Right ventricle myocardium superior (tissue), 1 donor: Measurements from ENCODE around the gene NADK. TPM values are rescaled to one million over a fixed set of nuclear protein-coding genes. Genes with fewer than 3 reads are reported as not detected.

Experiments used
- ATAC-seq: fragments of 200-7000 bp; cut with Tn5 transposase; one replicate; pipeline ENCODE4 v1.9.1; 2020; ENCODE audit warnings: mild to moderate bottlenecking; ENCODE audit not compliant: poor library complexity
- DNase-seq: peaks from one replicate; pipeline ENCODE4 v3.0.0-alpha.2; 2020
- intact Hi-C: fragments of 100-400 bp; cut with DNase I; formaldehyde crosslinking; loops from one replicate; pipeline ENCODE4 v1.11.2; 2022
- long read RNA-seq: library from polyadenylated mRNA; unstranded; transcript quantifications from one replicate; pipeline ENCODE4 v2.0.0, GENCODE V29; 2021
- total RNA-seq: library from RNA; stranded (reverse); fragmentation: NEBNext Ultra II Directional; extraction: Animal tissue kit (Norgen Biotek cat#: 25700); gene quantifications from one replicate; pipeline ENCODE4 v1.2.1, GENCODE V29; 2021
- donor health status: DM: no; HTN: yes; CAD: no; lungs with severe emphysema.

The NADK gene
- total RNA-seq: 23.0 TPM
- long read RNA-seq, transcript NADK-201 (12 exons, 3,235 nt): major isoform, 46 of 73 reads
- long read RNA-seq, partial matches to known transcripts: 8 of 73 reads
- long read RNA-seq, other reads (novel, unspliced or antisense): 19 of 73 reads

GRCh38 chr1:1777950-1778662 is at the start of gene NADK:
Gene NADK (minus strand): TSS chr1:1778470. CDS start chr1:1765406, 13,064 bp downstream.
- peak; percentile 73 for ATAC-seq
- peak; percentile 82 for DNase-seq
- intact Hi-C loops: loop anchor here (5.0 kb wide), 1 partner anchor 129 kb away; no protein-coding TSS in a partner anchor

- DNase-seq: no peak
- intact Hi-C loops: no loop called here
- no peak for ATAC-seq
These were observed 49.0 kb upstream of the NADK start for GRCh38 chr1:1827089-1827848.

- DNase-seq (no peak), ATAC-seq (no peak)
- intact Hi-C loops: no loop called here
These were observed 48.3 kb upstream of the NADK start for GRCh38 chr1:1826356-1827088.

GRCh38 chr1:1825217-1825616 is 46.9 kb upstream of the NADK start:
- no peak for DNase-seq
- no peak for ATAC-seq
- intact Hi-C loops: no loop called here

GRCh38 chr1:1819762-1820161 is 41.5 kb upstream of the NADK start:
- DNase-seq: no peak
- ATAC-seq: no peak
- intact Hi-C loops: no loop called here

GRCh38 chr1:1817221-1817620 is 39.0 kb upstream of the NADK start:
- no peak for DNase-seq
- intact Hi-C loops: no loop called here
- no peak for ATAC-seq

GRCh38 chr1:1815606-1816281 is 37.5 kb upstream of the NADK start:
- ATAC-seq (no peak), DNase-seq (no peak)
- intact Hi-C loops: no loop called here

GRCh38 chr1:1809489-1809888 is 31.2 kb upstream of the NADK start:
- intact Hi-C loops: no loop called here
- DNase-seq: no peak
- no peak for ATAC-seq

- no peak for DNase-seq
- intact Hi-C loops: no loop called here
- ATAC-seq: no peak
These were observed 29.9 kb upstream of the NADK start for GRCh38 chr1:1808206-1808605.

- DNase-seq: no peak
- ATAC-seq: peak; percentile 39
- intact Hi-C loops: no loop called here
These were observed 28.6 kb upstream of the NADK start for GRCh38 chr1:1806890-1807289.

- intact Hi-C loops: no loop called here
- DNase-seq: no peak
- ATAC-seq: no peak
These were observed 26.0 kb upstream of the NADK start for GRCh38 chr1:1804301-1804700.

- ATAC-seq (no peak), DNase-seq (no peak)
- intact Hi-C loops: no loop called here
These were observed 24.6 kb upstream of the NADK start for GRCh38 chr1:1802871-1803270.

- intact Hi-C loops: no loop called here
- ATAC-seq (no peak), DNase-seq (no peak)
These were observed 21.4 kb upstream of the NADK start for GRCh38 chr1:1799716-1800115.

GRCh38 chr1:1797731-1798341 is 19.6 kb upstream of the NADK start:
- ATAC-seq (no peak), DNase-seq (no peak)
- intact Hi-C loops: no loop called here

- ATAC-seq: no peak
- intact Hi-C loops: no loop called here
These were observed 18.2 kb upstream of the NADK start for GRCh38 chr1:1796466-1796865.

GRCh38 chr1:1794999-1795398 is 16.7 kb upstream of the NADK start:
- DNase-seq (no peak), ATAC-seq (no peak)
- intact Hi-C loops: no loop called here

More at GRCh38 chr1:1796466-1796865, 18.2 kb upstream of the NADK start:
- DNase-seq: no peak

GRCh38 chr1:1793481-1794244 is 15.4 kb upstream of the NADK start:
- DNase-seq (no peak), ATAC-seq (no peak)
- intact Hi-C loops: no loop called here
